HL-60/S4 (cell line): ENCODE measurements around the gene RSPH3.
"Not testable (repeated sequence)": the region's sequence is repeated elsewhere in the genome, so short reads cannot be mapped to it uniquely, and the experiment has no call there.

ENCODE experiments used
- in situ Hi-C: fragments of 300-500 bp; cut with MboI; formaldehyde crosslinking; loops from 2 replicates; pipeline ENCODE4 v1.14.3; 2022; ENCODE audit warnings: low sequenced_read_pairs

Gene RSPH3

DNA sequence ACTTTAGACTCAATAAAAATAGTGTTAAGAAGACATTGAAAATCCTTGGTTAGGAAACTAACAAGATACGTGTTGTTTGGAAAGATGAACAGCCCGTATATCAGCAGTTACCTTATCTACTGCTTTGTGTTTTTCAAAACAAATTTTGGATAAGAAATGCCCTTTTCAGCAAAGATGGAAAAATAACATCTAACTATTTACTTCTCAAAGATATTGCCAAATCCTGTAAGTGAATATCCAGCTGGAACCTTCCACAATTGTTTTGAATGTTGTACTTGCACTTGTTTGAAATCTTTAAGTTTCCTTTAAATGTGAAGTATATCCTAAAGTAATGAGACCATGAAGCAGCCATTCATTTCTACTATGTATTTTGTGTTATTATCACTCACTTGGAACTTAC is 30.2 kb upstream of the RSPH3 start:
- in situ Hi-C loops = no loop called here

DNA sequence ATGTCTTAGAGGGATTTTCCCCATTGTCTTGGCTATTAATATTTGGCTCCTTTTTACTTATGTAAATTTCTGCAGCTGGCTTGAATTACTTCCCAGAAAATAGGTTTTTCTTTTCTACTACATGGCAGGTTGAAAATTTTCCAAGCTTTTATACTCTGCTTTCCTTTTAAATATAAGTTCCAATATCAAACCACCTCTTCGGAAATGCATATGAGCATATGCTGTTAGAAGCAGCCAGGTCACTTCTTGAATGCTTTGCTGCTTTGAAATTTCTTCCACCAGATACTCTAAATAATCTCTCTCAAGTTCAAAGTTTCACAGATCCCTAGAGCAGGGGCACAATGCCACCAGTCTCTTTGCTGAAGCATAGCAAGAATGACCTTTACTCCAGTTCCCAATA is 25.2 kb upstream of the RSPH3 start:
- in situ Hi-C loops = not testable (repeated sequence)

DNA sequence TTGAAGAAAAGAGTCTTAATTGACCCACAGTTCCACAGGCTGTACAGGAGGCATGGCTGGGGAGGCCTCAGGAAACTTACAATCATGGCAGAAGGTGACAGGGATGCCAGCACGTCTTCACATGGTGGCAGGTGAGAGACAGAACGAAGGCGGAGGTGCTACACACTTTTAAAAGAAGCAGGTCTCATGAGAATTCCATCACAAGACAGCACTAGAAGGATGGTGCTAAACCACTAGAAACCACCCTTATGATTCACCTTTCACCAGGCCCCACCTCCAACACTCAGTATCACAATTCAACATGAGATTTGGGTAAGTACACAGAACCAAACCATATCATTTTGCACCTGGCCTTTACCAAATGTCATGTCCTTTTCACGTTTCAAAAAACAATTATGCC is 23.9 kb upstream of the RSPH3 start:
- in situ Hi-C loops = no loop called here

DNA sequence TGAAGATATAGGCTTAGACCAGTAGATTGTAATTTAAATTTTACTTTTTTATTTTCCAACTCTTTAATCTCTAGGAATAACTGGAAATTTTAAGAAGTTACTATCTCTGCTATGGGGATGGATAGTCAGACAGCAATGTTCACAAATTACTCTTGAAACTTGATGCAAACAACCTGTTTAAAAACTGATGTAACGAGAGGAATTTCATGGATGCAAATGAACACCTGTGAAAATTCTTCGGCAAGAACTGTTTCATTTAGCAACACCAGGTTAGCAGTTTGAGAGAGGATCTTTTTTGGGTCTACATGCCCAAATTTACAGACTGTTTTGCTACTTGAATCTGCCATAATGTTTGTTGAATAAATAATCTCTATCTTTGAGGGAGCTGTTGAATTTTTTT is 20.0 kb upstream of the RSPH3 start:
- in situ Hi-C loops = no loop called here

DNA sequence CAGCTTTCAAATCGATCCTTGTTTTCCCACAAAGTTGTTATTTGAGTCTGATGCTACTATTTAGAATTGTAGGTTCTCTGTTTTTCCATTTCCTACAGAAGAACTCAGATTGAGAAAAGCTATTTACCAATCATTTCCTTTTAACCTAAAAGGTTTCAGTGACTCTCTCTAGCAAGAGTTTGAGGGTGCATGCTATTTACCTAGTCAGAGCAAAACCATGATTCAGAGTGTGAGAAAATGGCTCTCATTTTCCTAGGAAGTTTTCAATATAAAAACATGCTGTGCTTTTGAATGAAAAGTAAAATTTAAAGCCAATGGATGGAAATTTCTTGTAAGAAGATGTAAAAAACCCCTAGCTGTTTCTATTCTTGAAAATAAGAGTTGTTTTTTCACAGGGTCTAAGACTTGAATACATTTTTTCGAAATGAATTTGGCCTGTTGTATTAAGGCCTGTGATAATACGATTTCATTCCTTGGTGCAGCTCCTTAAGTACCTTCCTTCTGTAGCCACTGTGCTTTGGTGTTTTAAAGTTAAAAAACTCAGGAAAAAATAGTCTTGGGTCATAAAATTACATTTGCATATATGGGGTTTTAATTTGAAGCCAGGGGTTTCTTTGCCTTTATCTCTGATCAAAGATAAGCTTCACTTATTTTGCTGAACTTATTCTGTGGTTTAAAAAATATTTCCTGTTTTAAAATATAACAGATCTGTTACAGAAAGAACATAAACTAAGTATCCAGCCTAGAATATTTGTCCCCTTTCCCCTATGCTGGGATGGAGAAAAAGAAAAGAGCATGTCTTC is 18.0 kb upstream of the RSPH3 start:
- in situ Hi-C loops = no loop called here

DNA sequence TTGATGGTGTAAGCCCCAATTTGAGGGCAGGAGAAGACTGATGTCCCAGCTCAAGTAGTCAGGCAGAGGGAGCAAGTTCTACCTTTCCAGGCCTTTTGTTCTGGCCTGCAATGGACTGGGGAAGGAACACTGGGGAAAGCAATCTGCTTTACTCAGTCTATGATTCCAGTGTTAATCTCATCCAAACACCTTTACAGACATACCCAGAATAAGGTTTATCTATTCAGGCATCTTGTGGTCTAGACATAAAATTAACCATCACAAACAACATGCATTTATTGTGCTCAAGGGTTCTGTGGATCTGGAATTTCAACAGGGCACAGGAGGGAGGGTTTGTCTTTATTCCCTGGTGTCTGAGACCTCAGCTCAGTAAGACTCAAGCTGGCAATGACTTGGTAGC is 14.4 kb upstream of the RSPH3 start:
- in situ Hi-C loops = no loop called here

DNA sequence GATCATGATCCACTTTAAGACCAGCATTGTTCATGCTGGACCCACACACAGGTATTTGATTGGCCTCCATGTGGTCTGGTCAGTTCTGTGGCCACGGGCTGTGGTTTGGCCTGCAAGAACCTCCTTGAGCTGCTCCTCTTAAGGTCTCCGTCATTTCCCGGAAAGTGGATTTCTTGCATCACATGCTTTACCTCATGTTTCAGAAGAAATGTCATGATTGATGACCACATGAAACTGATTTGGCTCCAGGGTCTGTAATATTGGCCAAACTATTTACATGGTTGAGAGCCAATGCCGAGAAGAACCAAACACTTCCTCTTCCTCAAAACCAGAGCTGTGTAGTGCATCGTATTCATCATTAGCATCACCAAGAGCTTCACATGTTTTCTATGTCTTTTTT is 13.2 kb upstream of the RSPH3 start:
- in situ Hi-C loops = no loop called here

DNA sequence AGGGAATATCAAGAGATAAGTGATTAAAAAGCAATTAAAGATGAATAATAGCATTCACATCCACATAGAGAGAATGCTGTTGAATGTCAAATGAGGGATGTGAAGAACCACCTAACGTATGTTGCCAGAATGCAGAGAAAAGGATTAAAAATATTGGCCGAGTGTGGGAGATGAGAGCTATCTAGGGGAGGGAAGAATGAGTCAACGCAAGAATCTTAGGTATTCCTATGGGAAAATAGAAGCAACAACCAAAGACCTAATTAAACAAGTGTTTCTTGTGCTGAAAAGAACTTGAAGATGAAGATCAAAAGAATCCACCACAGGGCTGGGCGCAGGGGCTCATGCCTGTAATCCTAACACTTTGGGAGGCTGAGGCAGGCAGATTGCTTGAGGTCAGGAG is 12.2 kb upstream of the RSPH3 start:
- in situ Hi-C loops = no loop called here

DNA sequence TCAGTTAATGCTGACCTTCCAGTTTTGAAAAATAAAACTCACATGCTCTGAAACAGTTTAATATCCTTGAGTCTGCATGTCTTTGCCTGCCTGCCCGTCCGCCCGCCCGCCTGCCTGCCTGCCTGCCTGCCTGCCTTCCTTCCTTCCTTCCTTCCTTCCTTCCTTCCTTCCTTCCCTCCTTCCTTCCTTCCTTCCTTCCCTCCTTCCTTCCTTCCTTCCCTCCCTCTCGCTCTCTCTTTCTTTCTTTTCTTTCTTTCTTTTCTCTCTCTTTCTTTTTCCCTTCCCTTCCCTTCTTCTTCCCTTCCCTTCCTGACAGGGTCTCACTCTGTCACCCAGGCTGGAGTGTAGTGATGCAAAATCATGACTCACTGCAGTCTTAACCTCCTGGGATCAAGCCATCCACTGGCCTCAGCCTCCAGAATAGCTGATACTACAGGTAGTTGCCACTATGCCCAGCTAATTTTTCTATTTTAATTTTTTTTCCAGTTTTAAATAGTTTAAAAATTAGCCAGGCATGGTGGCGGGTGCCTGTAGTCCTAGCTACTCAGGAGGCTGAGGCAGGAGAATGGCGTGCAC is 10.1 kb upstream of the RSPH3 start:
- in situ Hi-C loops = not testable (repeated sequence)

DNA sequence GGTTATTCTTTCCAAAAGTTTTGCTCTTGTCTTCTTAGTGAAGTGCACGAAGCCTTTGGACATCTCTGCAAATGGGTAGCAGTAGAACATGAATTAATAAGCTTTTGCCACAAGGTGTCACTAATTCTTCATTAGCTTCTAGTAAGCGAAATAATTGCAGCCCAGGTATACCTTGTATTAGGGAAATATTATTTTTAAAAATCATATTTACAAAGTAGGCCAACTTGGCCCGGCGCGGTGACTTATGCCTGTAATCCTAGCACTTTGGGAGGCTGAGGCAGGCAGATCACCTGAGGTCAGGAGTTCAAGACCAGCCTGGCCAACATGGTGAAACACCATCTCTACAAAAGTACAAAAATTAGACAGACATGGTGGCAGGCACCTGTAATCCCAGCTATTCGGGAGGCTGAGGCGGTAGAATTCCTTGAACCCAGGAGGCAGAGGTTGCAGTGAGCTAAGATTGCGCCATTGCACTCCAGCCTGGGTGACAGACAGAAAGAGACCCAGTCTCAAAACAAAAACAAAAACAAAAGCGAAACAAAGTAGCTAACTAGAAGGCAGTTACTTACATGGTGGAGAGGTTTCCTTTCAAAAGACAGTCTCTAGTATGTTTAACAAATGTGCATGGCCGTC is 8.8 kb upstream of the RSPH3 start:
- in situ Hi-C loops = loop anchor here (5.0 kb wide), 1 partner anchor 94 kb away; no protein-coding TSS in a partner anchor

DNA sequence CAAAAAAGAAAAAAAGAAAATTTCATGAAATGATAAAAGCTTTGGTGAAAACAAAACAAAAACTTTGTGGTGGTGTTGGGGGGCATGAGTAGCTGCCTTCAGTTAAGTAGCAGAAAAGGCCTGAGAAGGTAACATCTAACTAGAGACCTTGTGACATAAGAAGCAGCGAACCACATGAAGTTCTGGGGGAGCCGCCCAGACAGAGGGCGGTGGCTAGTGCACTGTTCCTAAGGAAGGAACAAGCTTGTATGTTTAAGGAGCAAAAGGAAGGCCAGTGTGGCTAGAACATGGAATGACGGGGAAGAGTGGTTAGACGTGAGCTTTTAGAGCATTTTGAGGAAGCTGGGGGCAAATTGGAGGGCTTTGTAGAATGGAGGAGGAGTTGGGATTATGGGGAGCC is 7.5 kb upstream of the RSPH3 start:
- in situ Hi-C loops = loop anchor here (5.0 kb wide), 1 partner anchor 95 kb away; no protein-coding TSS in a partner anchor

DNA sequence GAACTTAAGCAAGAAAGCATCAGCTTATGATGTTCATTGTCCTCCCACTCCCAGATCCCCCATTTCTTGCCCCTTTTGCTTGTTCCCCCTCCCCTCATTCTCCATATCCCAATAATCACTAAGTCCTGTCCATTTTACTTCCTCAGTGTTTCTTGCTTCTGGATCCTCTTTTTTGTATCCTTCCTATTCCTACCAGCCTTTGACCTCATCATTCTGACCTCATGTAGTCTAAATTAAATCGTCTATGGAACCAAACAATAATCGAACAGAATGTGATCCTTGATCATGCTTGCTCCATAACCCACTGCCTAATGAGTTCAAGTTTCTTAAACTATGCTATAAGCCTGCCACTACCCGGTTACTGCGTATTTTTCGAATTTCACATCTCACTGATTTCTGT is 5.4 kb upstream of the RSPH3 start:
- in situ Hi-C loops = loop anchor here (5.0 kb wide), 1 partner anchor 97 kb away; no protein-coding TSS in a partner anchor

DNA sequence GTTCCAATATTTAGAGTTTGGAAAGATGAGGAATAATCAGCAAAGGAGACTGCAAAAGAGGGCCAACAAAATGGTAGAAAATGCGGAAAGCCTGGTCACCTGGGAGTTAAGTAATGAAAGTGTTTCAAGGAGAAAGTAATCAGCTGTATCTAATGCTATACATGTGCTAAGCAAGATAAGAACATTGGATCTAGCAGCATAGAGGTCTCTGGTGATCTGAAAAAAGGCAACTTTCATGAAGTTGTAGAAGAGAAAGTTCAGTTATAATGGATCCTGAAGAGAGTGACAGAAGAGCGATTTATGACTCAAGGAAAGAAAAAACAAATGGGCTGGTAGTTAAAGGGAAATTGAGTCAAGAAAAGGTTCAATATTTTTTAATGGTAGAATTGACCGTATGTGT is 4.6 kb upstream of the RSPH3 start:
- in situ Hi-C loops = no loop called here

DNA sequence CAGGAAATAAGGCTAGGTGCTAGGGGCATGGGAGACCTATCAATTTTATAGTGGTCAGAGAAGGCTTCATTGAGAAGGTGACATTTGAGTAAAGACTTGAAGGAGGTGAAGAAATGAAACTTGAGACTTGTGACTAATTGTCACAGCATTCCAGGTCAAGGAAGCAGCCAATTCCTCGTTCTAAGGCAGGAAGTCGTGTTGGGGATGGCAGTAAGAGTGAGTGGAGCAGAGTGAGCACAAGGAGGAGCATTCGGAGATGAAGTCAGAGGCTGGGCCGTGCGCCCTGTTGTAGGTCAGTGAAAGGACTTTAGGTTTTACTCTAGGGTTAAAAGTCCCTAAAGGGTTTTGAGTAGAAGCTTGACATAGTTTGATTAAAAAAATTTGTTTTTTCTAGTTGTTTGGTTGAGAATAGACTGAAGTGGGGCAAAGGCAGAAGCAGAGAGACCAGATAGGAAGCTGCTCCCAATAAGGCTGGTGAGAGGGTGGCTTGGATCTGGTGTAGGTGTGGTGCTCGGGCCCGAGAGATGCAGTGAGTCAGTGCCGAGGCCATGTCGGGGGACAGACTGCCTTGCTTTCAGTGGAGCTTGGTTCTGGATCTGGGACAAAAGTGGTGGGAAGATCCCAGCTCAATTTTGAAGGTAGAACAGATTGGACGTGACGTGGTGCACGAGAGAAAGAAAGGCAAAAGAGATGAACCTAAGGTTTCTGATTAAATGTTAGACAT is 2.6 kb upstream of the RSPH3 start:
- in situ Hi-C loops = no loop called here

DNA sequence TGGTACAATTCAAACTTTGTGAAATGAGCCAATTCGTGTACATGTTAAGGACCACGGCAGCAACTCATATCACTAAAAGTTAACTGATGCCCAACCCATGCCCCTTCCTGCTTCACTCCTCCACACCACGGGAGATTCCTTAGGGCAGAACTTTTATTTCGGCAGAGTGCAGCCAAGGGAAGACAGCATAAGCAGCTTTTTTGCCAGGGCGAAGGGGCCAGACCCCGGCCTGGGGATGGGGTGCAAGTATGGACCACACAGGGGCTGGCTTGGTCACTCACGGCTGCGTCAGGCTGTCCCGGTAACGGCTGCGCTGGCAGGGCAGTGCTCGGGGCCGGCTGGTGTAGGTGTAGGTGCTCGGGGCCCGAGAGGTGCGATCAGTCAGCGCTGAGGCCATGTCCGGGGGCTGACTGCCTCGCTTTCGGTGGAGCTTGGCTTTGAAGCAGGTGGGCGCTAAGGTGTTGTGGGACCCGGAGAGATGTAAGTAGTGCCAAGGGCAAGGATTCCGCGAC is 792 bp downstream of the RSPH3 start:
- in situ Hi-C loops = loop anchor here (25.0 kb wide), 1 partner anchor 787 kb away; no protein-coding TSS in a partner anchor

DNA sequence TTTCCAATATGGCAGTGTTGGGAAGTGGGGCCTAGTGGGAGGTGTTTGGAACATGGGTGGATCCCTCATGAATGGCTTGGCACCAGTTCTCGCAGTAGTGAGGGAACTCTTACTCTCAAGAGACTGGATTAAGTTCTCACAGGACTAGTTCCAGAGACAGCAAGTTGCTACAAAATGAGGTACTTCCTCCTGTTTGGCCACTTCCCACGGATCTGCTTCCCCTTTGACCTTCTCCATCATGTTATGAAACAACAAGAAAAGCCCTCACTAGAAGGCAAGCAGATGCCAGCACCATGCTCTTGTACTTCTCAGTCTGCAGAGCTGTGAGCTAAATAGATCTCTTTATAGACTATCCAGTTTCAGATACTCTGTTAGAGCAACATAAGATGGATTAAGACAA is 3.1 kb downstream of the RSPH3 start:
- in situ Hi-C loops = loop anchor here (25.0 kb wide), 1 partner anchor 785 kb away; no protein-coding TSS in a partner anchor

DNA sequence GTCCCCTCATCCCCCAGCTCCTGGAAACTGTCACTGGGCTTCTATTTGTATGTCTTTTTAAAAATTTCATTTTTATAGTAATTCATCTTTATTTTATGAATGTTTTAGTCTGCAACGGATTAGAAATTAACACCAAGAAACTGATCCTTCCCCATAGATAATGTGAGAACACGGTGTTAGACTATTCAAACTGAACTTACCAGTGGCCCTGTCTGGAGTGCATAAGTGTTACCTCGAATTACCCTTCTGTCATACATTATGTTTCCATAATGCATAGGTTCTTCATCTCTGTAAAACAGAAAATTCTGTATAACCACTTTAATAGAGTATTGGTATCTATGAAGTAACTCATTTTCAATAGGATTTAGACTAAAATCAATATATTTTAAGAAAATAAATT is 6.4 kb downstream of the RSPH3 start:
- in situ Hi-C loops = loop anchor here (25.0 kb wide), 1 partner anchor 781 kb away; no protein-coding TSS in a partner anchor

DNA sequence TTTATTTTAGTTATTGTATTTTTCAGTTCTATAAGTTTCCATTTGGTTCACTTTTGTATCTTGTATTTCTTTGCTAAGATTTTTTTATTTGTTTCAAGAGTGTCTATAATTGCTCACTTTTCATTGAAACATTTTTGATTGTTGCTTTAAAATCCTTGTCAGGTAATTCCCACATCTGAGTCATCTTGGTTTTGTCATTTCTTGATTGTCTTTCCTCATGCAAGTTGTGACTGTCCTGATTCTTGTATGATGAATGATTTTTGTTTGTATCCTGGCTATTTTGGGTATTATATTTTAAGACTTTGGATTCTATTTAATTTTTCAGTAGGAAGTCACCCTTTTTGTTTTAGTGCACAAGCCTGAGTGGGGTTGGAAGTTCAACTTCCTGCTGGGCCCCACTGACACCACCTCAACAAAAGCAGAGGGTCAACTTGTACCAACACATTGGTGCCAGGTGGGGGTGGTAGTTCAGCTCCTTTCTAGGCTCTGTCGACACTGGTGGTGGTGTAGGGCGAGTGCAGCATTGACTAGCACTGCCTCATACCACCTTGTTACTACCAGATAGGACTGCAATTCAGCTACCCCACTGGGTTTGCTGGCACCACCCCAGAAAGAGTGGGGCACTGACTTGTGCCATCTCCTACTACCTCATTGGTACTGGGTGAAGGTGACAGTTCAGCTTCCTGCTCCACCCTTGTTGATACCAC is 8.8 kb downstream of the RSPH3 start:
- in situ Hi-C loops = loop anchor here (25.0 kb wide), 1 partner anchor 779 kb away; no protein-coding TSS in a partner anchor

DNA sequence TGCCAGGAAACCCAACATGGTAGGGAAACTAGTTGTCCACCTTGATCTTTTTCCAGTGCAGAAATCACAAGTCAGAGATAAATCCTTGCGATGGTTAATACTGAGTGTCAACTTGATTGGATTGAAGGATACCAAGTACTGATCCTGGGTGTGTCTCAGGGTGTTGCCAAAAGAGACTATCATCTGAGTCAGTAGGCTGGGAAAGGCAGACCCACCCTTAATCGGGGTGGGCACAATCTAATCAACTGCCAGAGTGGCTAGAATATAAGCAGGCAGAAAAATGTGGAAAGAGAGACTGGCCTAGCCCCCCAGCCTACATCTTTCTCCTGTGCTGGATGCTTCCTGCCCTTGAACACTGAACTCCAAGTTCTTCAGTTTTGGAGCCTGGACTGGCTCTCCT is 10.3 kb downstream of the RSPH3 start:
- in situ Hi-C loops = loop anchor here (25.0 kb wide), 1 partner anchor 777 kb away; no protein-coding TSS in a partner anchor

DNA sequence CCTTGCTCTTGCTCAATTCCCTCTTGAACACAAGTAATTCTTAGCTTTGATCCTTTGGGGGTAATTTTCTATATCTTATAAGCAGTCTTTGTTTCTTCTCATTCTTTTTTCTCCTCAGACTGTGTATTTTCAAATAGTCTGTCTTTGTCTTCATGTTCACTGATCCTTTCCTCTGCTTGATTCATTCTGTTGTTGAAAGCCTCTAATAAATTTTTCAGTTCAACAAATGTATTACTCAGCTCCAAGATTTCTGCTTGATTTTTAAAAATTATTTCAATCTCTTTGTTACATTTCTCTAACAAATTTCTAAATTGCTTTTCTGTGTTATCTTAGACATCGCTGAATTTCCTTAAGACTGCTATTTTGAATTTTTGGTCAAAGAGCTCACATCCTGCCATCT is 11.5 kb downstream of the RSPH3 start:
- in situ Hi-C loops = loop anchor here (25.0 kb wide), 1 partner anchor 776 kb away; no protein-coding TSS in a partner anchor
